Skeletal muscle satellite cell (primary cell): ENCODE results near the gene PRPF6.

Experiments
- H3K27me3 ChIP-seq: 2 replicates; pipeline ENCODE4 v1.7.0; 2013; ENCODE audit warnings: low read length; ENCODE audit not compliant: control insufficient read depth, insufficient read depth
- H3K36me3 ChIP-seq: 2 replicates; pipeline ENCODE4 v1.7.0; 2013; ENCODE audit warnings: mild to moderate bottlenecking, control low read depth, low read length; ENCODE audit not compliant: insufficient read depth
- H3K4me1 ChIP-seq: 2 replicates; pipeline ENCODE4 v1.7.0; 2013; ENCODE audit warnings: low read length; ENCODE audit not compliant: control insufficient read depth, insufficient read depth
- H3K4me2 ChIP-seq: 2 replicates; pipeline ENCODE4 v1.7.0; 2013; ENCODE audit warnings: mild to moderate bottlenecking, low read length
- H3K4me3 ChIP-seq: 2 replicates; pipeline ENCODE4 v1.7.0; 2013; ENCODE audit warnings: low read length
- H3K9ac ChIP-seq: 2 replicates; pipeline ENCODE4 v1.7.0; 2013; ENCODE audit warnings: mild to moderate bottlenecking, low read depth, low read length, moderate library complexity
- H3K9me3 ChIP-seq: replicated peaks from 2 replicates; pipeline ENCODE4 v1.7.0; 2013; ENCODE audit warnings: mild to moderate bottlenecking, control low read depth, low read length

PRPF6 gene

DNA sequence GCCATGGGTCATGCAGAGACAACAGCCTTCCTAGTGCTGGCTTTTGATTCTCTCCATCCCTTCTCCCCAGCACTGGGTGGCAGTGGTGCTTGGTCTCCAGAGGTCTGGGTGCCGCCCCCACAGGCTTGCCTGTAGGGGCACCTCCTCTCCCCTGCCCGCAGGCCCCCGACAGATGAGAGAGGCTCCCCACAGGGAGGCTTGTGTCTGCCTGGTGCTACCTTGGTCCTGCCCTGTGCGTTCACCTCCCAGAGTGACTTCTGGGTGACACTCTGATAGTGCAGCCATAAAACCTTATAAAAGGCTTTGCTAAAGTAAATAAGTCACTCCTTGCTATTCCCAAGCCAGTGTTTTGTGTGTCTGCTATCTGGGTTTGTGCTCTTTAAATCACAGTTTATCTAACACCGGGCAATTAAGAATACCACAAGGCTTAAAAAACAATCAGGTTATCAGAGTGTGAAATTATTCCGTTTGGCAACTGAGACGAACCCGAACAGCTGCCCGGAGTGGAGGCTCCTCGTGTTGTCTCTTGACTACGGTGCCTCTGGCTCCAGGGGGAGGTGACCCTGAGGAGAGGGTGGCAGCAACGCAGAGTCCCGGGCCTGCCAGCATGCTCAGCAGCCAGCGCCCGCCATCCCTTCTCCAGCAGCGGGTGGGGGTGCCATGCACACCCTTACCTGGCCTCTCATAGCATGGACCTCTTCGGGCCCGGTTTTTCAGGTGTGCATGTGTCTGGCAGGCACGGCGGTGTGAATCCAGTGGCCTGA is 49.6 kb downstream of the PRPF6 start:
- H3K4me2 ChIP-seq = no peak overlapping the region
- H3K4me3 ChIP-seq = no peak overlapping the region
- no peaks in the 10 kb centered on the region for H3K9me3 ChIP-seq
- H3K27me3 ChIP-seq = no peaks in the 10 kb centered on the region
- H3K36me3 ChIP-seq = peaks cover 69% of the 10 kb centered on the region
- H3K4me1 ChIP-seq = peaks cover 6% of the 10 kb centered on the region
- H3K9ac ChIP-seq = no peak overlapping the region

DNA sequence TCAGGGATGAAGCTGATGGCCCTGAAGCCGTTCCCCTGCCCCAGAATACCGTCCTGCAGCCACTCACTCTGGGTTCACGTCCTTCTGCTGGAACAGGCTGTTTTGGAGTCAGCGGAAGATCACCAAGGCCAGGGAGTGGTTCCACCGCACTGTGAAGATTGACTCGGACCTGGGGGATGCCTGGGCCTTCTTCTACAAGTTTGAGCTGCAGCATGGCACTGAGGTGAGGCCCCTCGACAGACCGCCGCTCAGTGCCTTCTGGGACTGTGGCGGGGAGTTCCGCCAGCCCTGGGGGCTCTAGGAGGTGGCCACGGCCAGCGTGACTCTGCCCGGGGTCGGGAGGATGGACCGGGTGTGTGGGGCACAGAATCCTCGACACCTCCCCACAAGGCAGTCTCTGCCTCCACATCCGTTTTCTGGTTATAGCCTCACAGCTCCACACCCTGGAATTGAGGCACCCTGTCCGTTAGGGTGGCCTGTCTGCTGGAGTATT is 50.9 kb downstream of the PRPF6 start:
- H3K36me3 ChIP-seq = peaks cover 61% of the 10 kb centered on the region
- no peak overlapping the region for H3K9ac ChIP-seq
- peaks cover 6% of the 10 kb centered on the region for H3K4me1 ChIP-seq

DNA sequence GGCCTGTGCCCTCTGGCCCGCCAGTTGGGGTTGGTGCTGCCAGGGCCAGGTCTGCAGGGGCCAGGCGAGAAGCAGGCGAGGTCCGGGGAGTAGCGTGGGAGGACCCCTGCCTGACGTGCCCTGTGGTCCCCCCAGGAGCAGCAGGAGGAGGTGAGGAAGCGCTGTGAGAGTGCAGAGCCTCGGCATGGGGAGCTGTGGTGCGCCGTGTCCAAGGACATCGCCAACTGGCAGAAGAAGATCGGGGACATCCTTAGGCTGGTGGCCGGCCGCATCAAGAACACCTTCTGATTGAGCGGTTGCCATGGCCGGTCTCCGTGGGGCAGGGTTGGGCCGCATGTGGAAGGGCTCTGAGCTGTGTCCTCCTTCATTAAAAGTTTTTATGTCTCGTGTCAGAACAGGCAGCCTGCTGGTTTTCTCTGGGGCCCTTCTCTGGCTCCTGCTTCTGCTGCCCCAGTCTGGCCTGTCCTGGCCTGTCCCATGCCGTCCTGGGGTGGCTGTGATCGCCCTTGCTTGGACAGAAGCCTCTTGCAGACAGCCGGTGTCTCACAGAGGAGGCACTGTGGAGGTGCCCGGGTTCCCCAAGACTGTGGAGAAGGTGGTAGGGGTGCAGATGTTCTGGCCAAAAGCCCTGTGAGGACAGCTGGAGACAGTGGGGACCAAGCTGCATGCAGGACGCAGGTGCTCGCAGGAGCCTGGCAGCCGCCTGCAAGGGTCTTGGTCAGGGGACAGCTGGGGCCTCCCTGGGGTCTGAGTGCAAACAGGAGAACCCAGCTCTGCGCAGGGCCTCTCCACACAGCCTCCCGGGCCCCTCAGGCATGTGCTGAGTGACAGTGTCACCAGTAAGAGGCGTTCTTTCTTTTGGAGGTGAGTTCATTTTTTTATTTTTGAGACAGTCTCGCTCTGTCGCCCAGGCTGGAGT is 52.0 kb downstream of the PRPF6 start:
- H3K9me3 ChIP-seq = no peaks in the 10 kb centered on the region
- H3K36me3 ChIP-seq = peaks cover 50% of the 10 kb centered on the region
- peaks cover 6% of the 10 kb centered on the region for H3K4me1 ChIP-seq
- no peak overlapping the region for H3K4me3 ChIP-seq
- H3K4me2 ChIP-seq = no peak overlapping the region
- peaks cover 16% of the 10 kb centered on the region for H3K27me3 ChIP-seq
- no peak overlapping the region for H3K9ac ChIP-seq

More for the DNA sequence above, 50.9 kb downstream of the PRPF6 start:
- no peaks in the 10 kb centered on the region for H3K9me3 ChIP-seq
- H3K4me2 ChIP-seq = no peak overlapping the region
- H3K4me3 ChIP-seq = no peak overlapping the region
- H3K27me3 ChIP-seq = peaks cover 6% of the 10 kb centered on the region

DNA sequence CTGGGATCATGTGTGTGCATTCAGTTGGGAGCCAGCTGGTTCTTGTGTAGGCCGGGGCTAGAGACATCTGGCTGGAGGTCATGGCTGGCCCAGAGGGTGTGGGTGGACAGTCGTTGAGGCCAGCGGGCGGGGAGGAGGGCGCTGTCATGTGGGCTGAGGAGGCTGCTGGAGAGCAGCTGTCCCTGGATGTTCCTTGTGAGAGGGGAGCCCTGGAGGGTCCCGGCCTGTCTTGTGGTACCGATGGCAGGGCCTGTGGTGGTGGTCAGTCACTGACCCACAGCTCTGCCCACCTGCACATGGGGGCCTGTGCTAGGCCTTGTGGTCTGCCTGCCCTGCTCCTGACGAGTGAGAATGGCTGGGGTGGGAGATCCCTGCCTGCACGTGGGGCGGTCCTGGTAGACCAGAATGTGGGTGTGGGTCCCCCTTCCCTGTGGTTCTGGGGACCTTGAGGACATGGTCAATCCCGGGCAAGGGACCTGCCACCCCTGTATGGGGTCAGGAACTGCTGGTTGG is 53.1 kb downstream of the PRPF6 start:
- Histone ChIP-seq H3K4me2 (no peak overlapping the region), H3K9me3 (no peaks in the 10 kb centered on the region), H3K36me3 (peaks cover 45% of the 10 kb centered on the region), H3K4me1 (peaks cover 11% of the 10 kb centered on the region), H3K27me3 (peaks cover 20% of the 10 kb centered on the region), H3K9ac (no peak overlapping the region), H3K4me3 (no peak overlapping the region)

DNA sequence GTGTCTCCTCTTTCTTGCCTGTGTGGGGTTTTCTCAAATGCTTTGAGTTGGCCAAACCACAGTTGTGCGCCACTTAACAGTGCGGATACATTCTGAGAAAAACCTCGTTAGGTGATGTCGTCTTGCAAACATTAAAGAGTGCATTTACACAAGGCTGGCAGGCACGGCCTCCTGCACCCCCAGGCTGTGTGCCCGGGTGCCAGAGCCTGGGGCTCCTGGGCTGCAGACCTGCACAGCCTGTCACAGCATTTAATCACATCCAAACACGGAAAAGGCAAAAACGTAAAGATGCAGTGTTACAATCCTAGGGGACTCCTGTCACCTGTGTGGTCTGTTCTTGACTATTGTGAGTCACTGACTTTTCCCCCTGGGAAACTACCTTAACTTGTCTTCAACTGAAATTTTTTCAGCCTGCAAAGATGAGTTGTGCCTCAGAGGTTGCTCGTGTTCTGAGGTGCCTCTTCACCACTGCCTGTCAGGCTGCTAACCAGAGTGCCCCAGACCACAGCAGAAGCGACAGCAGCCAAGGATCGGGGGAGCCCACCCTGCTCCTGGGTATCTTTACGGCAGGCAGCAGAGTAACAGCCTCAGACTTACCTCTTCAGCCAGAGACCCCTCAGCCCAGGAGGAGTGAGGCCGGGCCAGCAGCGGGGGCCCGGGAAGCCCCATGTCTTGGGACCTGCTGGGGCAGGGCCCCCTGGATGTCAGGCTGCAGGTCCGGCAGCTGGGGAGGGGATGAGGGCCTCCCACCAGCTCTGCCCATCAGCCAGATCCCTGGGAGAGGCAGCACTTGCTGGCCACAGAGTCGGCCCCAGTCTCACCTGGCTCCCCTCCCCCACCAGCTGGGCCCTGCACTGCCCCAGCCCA is 54.4 kb downstream of the PRPF6 start:
- Histone ChIP-seq H3K9ac (no peak overlapping the region), H3K36me3 (peaks cover 34% of the 10 kb centered on the region), H3K4me1 (peaks cover 12% of the 10 kb centered on the region), H3K27me3 (peaks cover 32% of the 10 kb centered on the region), H3K4me2 (no peak overlapping the region), H3K9me3 (no peaks in the 10 kb centered on the region), H3K4me3 (no peak overlapping the region)

DNA sequence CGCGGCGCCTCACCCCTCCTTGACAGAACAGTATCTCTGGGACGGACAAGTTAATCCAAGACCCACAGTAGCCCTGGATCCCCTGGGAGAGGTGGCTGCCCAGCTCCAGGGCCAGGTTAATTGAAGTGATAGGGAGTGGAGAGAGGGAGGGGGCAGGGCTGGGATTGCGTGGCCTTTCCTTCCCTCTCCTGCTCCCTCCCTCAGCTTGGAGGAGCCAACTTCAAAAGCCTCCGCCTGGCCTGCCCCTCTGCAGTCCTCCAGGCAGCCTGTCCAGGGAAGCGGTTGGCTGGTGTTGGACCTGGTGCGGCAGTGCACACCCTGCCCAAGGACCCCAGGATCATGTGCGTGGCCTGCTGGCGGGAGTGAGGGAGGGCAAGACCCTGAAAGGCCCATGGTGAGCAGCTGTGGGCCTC is 55.0 kb downstream of the PRPF6 start, which contains the start of gene C20orf204:
C20orf204 (plus strand) TSS at position 250 of the 413 bp plus-strand sequence; CDS start at position 392, 142 bp downstream.
- Histone ChIP-seq H3K36me3 (peaks cover 29% of the 10 kb centered on the region), H3K4me2 (no peak within 1 kb of the TSS), H3K27me3 (peaks cover 38% of the 10 kb centered on the region), H3K9ac (no peak within 1 kb of the TSS), H3K4me3 (no peak within 1 kb of the TSS), H3K4me1 (peaks cover 12% of the 10 kb centered on the region), H3K9me3 (no peaks in the 10 kb centered on the region)

DNA sequence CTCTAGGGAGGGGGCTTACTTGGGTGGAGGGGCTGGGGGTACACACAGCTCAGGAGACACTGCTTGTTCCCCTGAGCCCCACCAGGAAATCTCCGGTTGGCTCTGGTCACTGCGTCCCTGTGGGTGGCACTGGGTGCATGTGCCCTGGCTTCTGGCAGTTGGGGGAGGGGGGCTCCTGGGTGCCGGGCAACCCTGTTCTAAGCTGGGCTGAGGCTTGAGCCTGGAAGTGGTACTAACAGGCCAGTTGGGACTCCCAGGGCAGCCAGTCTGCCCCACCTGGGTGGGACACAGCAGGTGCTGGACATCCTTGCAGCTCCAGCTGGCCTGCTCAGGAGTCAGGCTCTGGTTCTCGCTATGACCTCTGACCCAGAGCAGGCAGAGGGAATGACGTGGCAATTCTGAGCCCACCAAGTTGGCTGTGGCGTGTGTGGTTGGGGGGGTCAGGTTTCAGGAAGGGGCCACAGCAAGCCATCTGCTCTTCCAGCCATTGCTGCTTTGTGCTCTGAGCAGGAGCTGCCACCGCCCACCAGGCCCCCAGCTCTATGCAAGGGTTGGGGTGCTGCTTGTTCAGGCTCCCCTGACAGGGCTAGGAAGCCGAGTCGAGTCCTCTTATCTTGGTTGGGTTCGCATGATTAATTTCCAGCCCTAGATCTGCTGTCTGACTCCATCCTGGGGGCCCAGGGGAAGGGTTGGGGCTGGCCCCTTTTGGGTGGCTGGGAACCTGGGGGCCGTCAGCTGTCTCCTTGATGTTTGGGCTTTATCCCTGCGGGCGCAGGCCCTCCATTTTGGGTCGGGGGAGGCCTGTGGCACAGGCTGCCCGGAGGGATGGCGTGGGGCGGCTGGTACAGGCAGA is 55.6 kb downstream of the PRPF6 start:
- Histone ChIP-seq H3K9me3 (no peaks in the 10 kb centered on the region), H3K36me3 (peaks cover 26% of the 10 kb centered on the region), H3K4me1 (peaks cover 12% of the 10 kb centered on the region), H3K27me3 (peaks cover 44% of the 10 kb centered on the region), H3K4me3 (no peak overlapping the region), H3K4me2 (no peak overlapping the region), H3K9ac (no peak overlapping the region)

DNA sequence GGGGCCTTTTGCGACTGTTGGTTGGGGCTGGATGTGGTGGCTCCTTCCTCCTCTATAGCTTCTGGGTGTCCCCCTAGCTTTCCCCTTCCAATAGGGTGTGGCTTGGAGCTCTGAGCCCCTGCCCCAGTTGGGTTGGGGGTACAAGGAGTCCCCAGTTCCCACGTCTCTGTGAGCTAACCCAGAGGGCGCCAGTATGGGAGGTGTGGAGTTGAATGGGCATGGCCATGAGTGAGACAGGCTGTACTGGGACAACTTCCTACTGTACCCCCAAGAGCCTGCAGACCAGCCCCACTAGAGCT is 56.2 kb downstream of the PRPF6 start:
- H3K4me3 ChIP-seq = no peak overlapping the region
- no peak overlapping the region for H3K4me2 ChIP-seq
- peaks cover 20% of the 10 kb centered on the region for H3K36me3 ChIP-seq
- H3K9ac ChIP-seq = no peak overlapping the region
- H3K4me1 ChIP-seq = peaks cover 17% of the 10 kb centered on the region
- H3K27me3 ChIP-seq = peaks cover 50% of the 10 kb centered on the region
- no peaks in the 10 kb centered on the region for H3K9me3 ChIP-seq

DNA sequence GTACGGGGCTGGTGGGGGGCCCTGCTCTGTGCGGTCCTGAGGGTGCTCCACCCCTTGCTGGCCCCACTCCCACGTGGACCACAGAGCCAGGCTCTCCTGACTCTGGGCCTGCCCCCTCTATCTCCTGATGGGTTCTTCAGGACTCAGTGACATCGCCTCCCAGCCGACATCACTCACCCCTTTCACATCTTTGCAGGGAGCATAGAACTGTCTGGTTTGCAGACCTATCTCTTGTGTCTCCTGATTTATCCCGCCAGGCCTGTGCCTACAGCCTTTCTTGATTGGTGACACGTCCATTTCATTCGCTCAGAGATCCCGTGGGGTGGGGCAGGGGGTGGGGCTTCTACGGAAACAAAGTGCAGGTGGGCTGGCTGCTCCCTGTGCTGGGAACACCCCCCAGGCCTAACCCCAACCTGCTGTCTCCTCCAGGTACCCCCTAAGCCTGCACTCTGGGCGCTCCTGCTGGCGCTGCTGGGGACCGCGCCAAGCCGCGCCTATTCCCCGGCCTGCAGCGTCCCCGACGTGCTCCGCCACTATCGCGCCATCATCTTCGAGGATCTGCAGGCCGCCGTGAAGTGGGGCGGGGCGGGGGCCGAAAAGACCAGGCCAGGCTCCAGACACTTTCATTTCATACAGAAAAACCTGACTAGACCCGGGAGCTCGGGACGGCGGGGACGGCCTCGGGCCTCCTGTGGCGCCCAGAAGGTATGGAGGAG is 56.7 kb downstream of the PRPF6 start:
- Histone ChIP-seq H3K9me3 (no peaks in the 10 kb centered on the region), H3K9ac (no peak overlapping the region), H3K4me1 (peaks cover 20% of the 10 kb centered on the region), H3K4me2 (no peak overlapping the region), H3K27me3 (peaks cover 53% of the 10 kb centered on the region), H3K4me3 (no peak overlapping the region), H3K36me3 (peaks cover 17% of the 10 kb centered on the region)

DNA sequence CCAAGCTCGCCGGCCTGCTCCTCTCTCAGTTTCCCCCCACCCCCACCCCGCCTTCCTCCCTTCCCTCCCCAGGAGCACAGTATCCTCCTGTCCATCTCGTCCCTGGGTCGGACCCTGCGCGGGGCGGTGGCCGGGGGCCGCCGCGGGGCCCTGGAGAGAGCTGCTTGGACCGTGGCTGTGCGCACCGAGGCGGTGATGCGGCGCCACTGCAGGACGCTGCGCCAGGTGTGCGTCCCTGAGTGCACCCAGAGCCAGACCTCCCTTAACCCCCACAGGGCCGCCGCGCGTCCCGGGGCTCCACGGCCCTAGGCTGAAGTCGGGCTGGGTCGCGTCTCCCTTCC is 57.3 kb downstream of the PRPF6 start:
- H3K27me3 ChIP-seq = peaks cover 53% of the 10 kb centered on the region
- H3K9ac ChIP-seq = no peak overlapping the region
- peak overlapping the region; percentile 79 for H3K4me2 ChIP-seq
- no peaks in the 10 kb centered on the region for H3K9me3 ChIP-seq
- H3K4me3 ChIP-seq = no peak overlapping the region
- peaks cover 20% of the 10 kb centered on the region for H3K4me1 ChIP-seq
- peaks cover 11% of the 10 kb centered on the region for H3K36me3 ChIP-seq
